GM19452 (cell line): Measurements from ENCODE around the gene RDH8.

Experiments used
- ATAC-seq: cut with Tn5 transposase; IDR thresholded peaks from one replicate; pipeline ENCODE4 v1.9.1; 2021; ENCODE audit not compliant: unreplicated experiment

The RDH8 gene, protein sequence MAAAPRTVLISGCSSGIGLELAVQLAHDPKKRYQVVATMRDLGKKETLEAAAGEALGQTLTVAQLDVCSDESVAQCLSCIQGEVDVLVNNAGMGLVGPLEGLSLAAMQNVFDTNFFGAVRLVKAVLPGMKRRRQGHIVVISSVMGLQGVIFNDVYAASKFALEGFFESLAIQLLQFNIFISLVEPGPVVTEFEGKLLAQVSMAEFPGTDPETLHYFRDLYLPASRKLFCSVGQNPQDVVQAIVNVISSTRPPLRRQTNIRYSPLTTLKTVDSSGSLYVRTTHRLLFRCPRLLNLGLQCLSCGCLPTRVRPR

DNA sequence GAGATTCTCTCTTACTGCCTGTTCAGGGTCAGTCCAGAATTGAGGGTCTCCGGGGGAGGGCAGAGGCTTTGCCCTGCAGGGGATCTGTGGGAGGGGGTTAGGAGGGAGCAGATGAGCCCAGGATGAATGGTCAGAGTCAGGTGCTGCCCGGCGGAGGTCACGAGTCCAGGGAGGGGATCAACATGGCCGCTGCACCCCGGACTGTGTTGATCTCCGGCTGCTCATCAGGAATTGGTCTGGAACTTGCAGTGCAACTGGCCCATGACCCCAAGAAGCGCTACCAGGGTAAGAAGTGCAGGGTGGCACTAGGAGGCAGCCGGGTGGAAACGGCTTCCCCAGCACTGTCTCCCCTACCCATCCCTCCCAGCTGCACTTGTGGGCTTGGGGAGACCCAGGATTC is at the start of gene RDH8:
TSS of gene RDH8 (plus strand) at position 168 of the 400 bp plus-strand sequence. CDS start at position 183, 15 bp downstream.
- no peak for ATAC-seq

DNA sequence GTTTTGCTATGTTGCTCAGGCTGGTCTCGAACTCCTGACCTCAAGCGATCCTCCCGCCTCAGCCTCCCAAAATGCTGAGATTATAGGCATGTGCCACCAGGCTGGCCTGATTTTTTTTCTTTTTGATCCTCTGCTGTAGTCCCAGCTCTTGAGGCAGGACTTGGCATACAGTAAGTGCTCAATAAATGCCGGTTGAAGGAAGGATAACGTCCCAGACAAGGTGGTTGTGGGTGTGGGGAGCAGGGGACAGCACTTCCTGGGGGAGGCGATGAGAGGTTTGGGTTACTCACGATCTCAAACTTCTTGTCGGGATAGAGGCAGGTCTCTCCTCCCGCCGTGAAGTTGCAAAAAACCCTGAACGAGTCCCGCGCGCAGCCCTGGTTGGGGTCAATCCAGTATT is 47.3 kb upstream of the RDH8 start:
- ATAC-seq = no peak

DNA sequence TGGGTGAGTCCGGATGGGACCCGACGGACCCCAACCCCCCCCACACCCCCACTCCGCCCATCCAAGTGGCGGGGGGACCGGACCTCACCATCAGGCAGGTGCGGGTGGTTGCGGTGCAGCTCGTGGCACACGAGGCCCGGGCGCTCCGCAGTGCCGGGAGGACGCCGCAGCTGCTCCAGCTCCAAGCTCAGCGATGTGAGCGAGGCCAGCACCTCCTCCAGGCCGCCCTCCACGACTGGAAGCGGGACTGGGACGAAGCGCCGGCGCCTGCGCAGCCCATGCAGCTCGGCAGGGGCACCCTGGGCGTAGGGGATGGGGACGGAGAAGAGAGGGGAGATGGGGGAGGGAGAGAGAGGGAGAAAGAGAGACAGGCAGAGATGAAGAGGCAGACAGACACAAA is 46.8 kb upstream of the RDH8 start:
- no peak for ATAC-seq

DNA sequence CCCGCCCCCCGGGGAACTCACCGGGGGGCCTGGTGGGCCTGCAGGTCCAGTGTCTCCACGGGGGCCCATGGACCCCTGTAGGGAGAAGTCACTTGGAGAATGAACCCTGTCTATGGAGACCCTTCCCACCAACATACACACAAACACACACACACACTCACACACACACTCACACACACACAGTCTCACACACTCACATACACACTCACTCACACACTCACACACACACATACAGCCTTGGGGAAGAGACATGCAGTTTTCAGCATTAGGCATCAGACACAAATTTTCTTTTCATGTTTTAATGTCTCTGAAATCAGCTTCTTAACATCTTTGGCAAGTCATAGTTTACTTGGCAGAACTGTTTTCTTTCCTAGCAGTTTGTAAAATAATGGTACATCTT is 46.0 kb upstream of the RDH8 start:
- ATAC-seq = no peak

DNA sequence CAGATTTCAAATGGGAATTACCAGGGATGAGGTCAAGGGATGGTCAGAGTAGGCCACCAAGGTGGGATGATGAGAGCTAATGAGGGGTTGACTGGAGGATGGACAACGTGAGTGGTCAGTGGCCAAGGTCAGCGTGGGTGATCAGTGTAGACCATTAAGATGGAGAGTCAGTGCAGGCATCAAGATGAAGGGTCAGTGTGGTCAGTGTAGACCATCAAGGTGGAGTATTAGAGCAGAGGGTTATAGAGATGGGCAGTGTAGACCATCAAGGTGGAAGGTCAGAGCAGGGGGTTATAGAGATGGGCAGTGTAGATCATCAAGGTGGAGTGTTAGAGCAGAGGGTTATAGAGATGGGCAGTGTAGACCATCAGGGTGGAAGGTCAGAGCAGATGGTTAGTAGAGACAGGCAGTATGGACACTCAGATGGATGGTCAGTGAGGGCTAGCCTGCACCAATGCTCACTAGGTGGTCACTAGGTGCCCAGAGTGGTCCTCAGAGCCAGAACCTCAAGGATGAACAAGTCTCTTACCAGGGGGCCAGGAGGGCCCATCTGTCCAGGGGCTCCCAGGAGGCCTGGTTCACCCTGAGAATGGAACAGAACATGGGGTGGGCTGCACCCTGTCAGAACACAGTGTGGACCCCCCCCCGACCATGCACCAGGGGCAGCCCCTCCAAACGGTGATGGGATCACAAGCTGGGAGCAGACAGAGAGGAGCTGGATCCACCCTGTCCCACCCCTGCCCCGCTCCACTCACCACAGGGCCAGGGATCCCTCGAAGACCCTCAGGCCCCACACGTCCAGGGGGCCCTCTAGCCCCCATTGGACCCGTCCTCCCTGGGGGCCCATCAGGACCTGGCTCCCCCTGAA is 44.2 kb upstream of the RDH8 start:
- ATAC-seq = no peak

DNA sequence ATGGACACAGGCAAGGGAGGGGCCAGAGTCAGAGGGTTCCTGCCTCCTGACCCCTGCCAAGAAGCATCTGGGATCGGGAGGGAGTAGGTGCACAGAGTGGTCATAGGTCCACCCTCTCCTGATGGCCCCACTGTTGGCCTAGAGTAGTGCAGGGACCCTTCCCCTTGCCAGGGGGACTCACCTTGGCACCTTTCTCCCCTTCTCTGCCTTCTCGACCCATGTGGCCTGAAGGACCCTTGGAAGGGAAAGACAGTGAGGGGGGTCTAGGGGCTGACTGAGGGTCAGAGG is 43.7 kb upstream of the RDH8 start:
- no peak for ATAC-seq

DNA sequence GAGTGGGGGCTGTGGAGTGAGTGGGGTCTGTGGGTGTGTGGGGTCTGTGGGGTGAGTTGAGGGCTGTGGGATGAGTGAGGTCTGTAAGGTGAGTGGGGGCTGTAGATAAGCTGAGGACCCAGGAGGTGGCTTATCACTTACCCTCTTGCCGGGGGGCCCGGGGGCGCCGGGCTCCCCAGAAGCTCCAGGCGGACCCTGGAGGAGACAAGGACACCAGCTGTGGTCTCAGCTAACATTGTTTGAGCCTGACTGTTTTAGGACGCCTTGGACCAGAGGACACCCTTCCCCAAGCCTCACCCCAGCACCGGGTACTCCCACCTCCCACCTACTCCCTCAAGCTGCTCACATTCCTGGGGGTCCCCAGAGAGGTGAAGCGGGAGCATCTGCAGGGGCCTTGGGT is 42.8 kb upstream of the RDH8 start:
- ATAC-seq = no peak

DNA sequence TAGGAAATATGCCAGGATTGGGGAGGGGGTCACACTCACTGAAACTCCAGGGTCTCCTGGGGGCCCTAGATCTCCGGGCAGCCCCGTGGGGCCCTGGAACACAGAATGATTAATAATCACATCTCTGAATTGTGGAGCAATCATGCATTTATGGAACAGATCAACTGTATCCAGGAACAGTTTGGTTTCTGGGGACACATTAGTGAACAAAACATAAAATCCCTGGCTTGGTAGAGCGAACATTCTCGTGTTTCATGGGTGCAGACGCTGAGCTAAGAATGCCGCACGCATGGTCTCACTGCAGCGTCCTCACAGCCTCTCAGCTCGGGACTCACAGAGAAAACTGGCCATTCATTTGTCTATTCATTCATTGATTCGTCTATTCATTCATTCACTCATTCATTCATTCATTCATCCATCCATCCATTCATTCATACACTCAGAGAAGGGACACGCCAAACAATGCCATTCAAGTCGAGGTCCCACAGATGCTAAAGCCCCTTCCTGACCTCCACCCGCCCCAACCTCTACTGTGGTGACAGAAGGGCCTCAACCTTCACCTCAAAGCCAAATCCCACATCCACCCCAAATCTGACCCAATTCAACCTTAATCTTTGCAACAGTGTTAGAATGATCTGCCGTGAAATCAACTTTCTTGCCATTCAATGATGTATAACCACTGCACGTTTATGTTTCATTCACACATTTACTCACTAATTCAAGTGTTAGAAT is 42.0 kb upstream of the RDH8 start:
- no peak for ATAC-seq

DNA sequence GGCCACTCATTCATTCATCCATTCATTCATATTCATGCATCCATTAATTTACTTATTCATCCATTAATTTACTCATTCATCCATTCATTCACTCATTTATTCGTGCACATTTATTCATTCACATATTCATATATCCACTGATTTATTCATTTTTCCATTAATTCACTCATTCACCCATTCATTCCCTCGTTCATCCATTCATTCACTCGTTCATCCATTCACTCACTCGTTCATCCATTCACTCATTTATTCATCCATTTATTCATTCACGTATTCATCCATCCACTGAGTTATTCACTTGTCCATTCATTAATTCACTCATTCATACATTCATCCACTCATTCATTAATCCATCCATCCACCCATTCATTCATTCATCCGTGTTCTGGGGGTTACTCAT is 41.2 kb upstream of the RDH8 start:
- ATAC-seq = no peak

DNA sequence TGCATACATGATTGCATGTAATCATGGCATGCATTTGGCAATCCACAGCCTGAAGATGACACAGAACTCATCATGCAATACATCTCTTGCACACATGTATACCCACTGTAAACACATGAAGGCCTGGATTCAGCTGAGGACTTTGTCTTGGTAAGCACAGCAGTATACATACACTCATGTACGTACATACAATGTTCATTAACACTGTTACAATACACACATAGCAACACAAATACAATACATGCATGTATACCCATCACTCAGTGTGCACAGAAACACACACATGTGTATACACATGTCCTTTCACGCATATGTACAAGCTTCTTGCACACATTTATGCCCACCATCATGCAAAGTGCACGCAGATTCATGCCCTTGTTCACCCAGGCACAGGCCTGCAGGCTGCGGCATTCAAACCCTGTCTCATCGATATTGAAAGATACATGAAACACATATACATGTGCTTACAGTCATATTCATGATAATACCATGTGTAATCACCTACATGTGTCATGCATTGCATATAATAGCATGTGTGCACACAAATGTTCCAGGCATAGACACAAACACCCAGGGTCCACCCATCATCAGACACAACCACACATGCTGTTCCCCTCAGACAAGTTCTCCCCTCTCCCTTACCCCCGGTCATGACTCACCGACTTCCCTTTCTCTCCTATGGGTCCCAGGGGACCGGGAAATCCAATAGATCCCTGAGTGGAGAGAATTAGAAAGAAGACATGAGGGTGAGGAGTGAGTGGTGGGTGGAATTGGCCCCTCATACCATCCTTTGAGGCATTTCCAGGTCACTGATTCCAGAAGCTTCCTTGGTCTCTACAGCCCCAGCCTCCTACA is 31.6 kb upstream of the RDH8 start:
- no peak for ATAC-seq

DNA sequence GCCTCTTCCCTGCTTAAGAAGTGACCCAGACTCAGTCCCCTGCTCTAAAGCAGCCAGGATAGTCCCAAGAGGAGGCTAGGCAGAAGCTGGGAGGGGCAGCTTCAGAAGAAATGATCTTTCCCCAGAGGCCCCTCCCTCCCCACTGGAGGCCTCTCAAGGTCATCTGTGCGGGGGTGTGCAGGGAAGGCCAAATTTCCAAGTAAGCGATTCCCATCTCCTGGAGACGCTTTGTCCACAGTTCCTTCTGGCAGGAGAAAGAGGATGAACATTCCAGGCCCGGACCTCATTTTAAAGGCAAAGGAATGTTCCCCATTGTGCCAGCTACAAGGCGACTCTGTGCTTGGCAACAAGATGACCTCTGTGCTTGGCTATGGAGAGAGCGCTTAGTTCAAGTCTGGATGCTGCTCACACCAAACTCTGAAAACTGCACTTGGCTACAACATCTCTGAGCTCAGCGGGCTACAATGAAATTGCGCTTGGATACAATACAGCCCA is 26.4 kb upstream of the RDH8 start:
- no peak for ATAC-seq

DNA sequence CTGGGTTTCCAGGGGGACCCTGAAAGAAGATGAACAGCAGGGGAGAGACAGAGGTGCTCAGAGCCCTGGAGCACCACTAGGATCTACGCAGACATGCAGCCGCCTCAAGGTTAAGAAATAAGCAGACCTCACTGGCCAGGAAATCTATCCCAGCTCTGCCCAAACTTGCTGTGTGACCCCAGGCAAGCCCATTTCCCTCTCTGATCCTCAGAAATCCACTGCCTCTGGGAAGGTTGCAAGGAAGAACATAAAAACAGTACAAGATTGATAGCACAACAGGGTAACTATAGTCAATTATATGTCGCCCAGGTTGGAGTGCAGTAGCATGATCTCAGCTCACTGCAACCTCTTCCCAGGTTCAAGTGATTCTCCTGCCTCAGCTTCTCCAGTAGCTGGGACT is 23.8 kb upstream of the RDH8 start:
- no peak for ATAC-seq

DNA sequence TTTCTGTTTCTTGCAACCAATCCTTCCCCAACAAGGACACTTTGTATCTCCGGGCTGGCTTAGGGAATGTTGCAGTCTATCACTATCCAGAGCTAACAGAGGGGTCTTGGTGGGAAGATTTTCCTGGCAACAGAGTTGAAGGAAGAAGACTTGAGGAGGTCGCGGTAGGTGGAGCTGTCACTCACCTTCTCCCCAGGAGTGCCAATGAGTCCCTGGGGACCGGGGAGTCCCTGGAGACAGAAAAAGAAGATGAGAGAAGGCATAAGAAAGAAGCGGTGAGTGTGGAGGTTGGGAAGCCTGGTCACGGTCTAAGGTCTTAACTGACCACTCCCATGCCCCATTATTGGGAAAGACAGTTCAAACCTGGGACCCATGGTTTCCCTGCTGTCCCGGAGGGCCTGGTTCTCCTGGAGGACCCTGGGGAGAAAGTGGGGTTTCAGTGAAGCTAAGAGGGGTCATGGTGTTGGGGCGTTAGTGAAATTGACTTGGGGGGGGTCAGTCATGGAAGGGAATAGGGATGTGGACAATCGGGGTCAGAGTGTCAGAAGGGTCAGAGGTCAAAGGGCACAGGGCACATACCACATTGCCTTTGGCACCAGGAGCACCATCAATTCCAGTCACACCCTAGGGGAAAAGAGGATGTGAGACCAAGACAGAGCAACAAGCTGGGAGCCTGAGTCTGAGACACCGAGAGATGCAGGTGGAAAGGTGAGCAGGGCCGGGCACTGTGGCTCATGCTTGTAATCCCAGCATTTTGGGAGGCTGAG is 21.7 kb upstream of the RDH8 start:
- ATAC-seq = no peak

DNA sequence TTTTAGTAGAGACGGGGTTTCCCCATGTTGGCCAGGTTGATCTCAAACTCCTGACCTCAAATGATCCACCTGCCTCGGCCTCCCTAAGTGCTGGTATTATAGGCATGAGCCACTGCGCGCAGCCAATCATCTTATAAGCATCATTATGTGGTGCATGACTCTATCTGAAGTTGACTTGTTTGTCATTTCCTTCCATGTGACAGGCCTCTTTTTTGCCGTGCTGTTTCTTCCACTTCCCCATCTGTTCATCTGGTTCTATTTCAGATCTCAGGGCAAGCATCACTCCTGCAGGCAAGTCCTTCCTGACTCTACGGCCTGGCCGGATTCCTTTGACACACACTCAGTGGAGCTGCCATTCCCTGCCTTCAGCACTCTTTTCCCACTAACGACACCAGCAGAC is 18.2 kb upstream of the RDH8 start:
- no peak for ATAC-seq

DNA sequence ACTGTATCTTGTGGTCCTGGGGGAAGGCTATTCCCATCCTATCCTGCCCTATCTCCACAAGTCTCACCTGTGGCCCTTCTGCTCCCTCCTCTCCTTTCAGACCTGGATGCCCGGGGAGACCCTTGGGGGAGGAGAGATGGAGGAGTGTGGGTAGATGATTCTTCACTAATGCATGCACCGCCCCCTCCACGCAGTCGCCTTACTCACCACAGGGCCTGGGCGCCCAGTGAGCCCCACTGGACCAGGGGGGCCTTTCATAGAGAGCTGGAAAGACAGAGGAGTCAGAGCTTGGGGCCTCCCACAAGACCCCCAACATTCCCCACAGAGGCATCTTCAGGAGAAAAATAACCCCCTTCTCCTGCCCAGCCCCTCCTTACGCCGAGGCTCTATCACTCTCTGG is 17.3 kb upstream of the RDH8 start:
- no peak for ATAC-seq

DNA sequence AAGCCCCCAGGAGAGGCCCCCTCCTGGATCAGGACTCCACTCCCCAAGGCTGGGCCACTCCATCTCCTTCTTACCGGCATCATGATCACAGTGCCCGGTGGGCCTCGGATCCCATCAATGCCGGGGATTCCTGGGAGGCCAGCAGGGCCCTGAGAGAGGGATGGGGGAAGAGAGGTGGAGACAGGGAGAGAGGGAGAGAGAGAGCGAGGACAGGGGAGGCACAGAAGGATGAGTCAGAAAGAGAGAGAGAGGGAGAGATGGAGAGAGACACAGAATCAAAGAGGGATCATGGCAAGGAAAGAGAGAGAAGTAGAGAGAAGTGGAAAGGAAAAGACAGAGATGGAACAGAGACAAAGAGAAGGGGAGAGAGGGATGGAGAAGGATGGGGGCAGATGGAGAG is 16.7 kb upstream of the RDH8 start:
- no peak for ATAC-seq

DNA sequence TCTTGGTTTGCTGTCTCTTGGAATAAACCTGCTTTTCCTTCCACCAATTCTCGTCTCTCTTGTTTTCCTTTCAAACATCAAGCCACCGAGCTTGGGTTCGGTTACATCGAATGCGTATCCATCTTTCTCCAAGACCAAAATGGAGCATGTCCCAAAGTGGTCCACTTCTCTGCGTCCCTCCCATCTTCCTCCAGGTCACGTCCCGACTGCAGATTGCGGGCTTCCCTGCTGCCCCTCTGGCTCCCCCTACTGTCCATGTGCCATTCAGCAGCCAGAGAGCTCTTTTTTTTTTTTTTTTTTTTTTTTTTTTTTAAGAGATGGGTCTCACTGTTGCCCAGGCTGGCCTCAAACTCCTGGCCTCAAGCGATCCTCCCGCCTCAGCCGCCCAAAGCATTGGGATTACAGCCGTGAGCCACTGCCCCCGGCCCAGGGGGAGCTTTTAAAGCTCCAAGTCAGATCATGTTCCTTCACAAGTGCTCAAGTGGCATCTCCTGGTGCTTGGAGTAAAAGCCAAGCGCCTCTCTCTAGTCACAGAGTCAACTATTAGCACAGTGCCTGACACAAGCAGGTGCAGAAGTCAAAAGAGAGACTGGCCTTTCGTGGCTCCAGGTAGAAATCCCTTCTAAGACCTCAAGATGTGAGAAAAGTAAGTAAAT is 13.0 kb upstream of the RDH8 start:
- no peak for ATAC-seq

DNA sequence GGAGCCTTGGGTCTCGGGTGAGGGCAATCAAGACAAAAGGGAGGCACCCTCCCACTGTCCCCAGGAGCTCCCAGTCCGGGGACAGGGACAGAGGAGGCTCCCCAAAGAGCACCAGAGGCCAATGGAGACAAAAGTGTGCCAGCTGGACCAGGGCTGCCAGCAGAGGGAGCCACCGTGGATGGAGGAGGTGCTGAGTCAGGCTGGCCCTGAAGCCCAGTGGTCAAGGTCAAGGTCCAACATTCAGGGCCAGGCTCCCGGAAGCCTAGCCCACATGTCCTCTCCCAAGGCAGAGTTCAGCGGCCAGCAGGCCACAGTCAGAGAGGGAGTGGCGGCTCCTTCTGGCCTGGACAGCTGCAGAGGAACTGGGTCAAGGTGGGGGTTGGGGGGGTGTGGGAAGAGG is 11.4 kb upstream of the RDH8 start:
- ATAC-seq = no peak

DNA sequence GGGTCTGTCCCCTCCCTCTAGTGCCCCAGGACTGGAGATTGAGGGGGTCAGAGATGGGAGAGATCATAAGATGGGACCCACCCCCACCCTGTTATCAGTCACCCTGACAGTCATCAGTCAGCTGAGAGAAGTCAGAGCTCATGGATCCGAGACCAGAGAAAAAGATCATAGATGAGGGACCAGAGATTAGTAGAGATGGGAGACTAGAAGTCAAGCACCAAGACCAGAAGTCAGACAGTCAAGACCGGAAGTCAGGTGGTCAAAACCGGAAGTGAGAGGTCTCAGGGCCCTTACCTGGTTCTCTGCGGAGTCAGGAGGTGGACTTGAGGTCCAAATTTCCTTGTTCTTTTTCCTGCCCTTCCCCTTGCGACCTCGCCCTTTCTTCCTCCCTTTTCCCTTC is 10.0 kb upstream of the RDH8 start:
- no peak for ATAC-seq

DNA sequence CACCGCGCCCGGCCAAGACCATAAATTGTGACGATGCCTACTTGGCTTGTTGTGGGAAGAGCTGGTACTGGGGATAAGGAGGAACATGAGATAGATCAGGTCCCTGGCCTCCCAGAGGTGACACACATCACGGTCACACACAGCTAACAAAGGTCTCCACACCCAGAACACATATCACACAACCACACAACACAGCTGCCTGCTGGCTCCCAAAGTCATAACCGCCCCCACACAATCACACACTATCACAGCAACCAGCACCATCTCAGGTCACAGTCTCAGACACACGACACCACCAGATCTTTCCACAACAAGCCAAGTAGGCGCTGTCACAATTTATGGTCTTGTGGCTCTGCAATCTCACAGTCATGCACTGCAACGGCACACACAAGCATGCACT is 8.7 kb upstream of the RDH8 start:
- ATAC-seq = no peak
